Panc1 (cell line): Measurements from ENCODE around the gene GALNTL6. TPM values are rescaled to one million over a fixed set of nuclear protein-coding genes. Genes with fewer than 3 reads are reported as not detected.
"Not testable (repeated sequence)": the region's sequence is repeated elsewhere in the genome, so short reads cannot be mapped to it uniquely, and the experiment has no call there.

Experiments
- ATAC-seq: fragments of 200-7000 bp; cut with Tn5 transposase; 2 replicates; pipeline ENCODE4 v1.9.1; 2020; ENCODE audit warnings: mild to moderate bottlenecking, moderate library complexity
- BruUV-seq: library from RNA; stranded (reverse); fragments of 400-500 nt; replicated peaks from 2 replicates; lab custom pipeline; 2021; lab: Mats Ljungman, UMichigan
- CTCF ChIA-PET: fragments of 300-600 bp; sonication (Branson Sonifier 250); formaldehyde crosslinking; loops from one replicate; lab custom pipeline; 2022; ENCODE audit warnings: antibody characterized with exemption; lab: Charles Lee
- POLR2A ChIA-PET: fragments of 300-600 bp; sonication (Branson Sonifier 250); formaldehyde crosslinking; loops from one replicate; lab custom pipeline; 2022; ENCODE audit warnings: antibody characterized with exemption; lab: Charles Lee
- DNase-seq: peaks from one replicate; pipeline ENCODE4 v3.0.0-alpha.2; 2010; ENCODE audit warnings: low read depth, low spot score
- H3K27ac ChIP-seq: 2 replicates; pipeline ENCODE4 v1.5.1; 2011; ENCODE audit warnings: mild to moderate bottlenecking, low read length, inconsistent platforms
- H3K27me3 ChIP-seq: fragments of 200-500 bp; sonication (Bioruptor generic); 2 replicates; pipeline ENCODE4 v1.6.0; 2014; ENCODE audit warnings: low read length, inconsistent platforms; ENCODE audit not compliant: control insufficient read depth, insufficient read depth
- H3K36me3 ChIP-seq: fragments of 200-500 bp; sonication (Bioruptor generic); 2 replicates; pipeline ENCODE4 v1.5.1; 2014; ENCODE audit warnings: inconsistent platforms, mild to moderate bottlenecking, low read length, moderate library complexity; ENCODE audit not compliant: control insufficient read depth, insufficient read depth
- H3K4me1 ChIP-seq: 2 replicates; pipeline ENCODE4 v1.5.1; 2011; ENCODE audit warnings: inconsistent platforms, mild to moderate bottlenecking, low read length, moderate library complexity; ENCODE audit not compliant: control insufficient read depth, insufficient read depth
- H3K4me3 ChIP-seq, 2 experiments: 2 replicates each; pipeline ENCODE4 v1.5.1; 2011 to 2012; ENCODE audit warnings: low read depth in 2 of 2, low read length in 2 of 2, mild to moderate bottlenecking in 2 of 2, inconsistent platforms in 1 of 2, moderate library complexity in 1 of 2
- H3K9me3 ChIP-seq: fragments of 200-500 bp; sonication (Bioruptor generic); 2 replicates; pipeline ENCODE4 v1.5.1; 2014; ENCODE audit warnings: low read depth, mild to moderate bottlenecking, inconsistent platforms, low read length, moderate library complexity; ENCODE audit not compliant: control insufficient read depth, insufficient read depth
- CTCF ChIP-seq: fragments of 450-650 bp; IDR thresholded peaks from 2 replicates; pipeline ENCODE4 v1.5.1; 2017; ENCODE audit warnings: mild to moderate bottlenecking
- POLR2AphosphoS5 ChIP-seq: IDR thresholded peaks from 2 replicates; pipeline ENCODE4 v1.6.1; 2012; ENCODE audit warnings: mild to moderate bottlenecking, low read depth, low read length, moderate library complexity
- REST ChIP-seq, 2 experiments: IDR thresholded peaks; 2 replicates each; pipeline ENCODE4 v1.6.1; 2011 to 2012; ENCODE audit warnings: low read depth in 2 of 2, control low read depth in 1 of 2, low read length in 1 of 2, mild to moderate bottlenecking in 1 of 2, moderate library complexity in 1 of 2; ENCODE audit not compliant: insufficient read depth in 1 of 2
- SIN3A ChIP-seq: IDR thresholded peaks from 2 replicates; pipeline ENCODE4 v1.6.1; 2012; ENCODE audit warnings: low read depth, mild to moderate bottlenecking, low read length, moderate library complexity, borderline replicate concordance; ENCODE audit not compliant: insufficient read depth
- TCF7L2 ChIP-seq: IDR thresholded peaks from 2 replicates; pipeline ENCODE4 v1.6.1; 2011; ENCODE audit warnings: mild to moderate bottlenecking, low read depth, low read length, inconsistent platforms
- in situ Hi-C: cut with HindIII; loops from 2 replicates; pipeline ENCODE4 v1.10.0; 2016; ENCODE audit warnings: low sequenced_read_pairs, low pct_unique_long_range_greater_than_20kb
- intact Hi-C: fragments of 100-400 bp; cut with micrococcal nuclease; formaldehyde crosslinking; loops from one replicate; pipeline ENCODE4 v1.10.0; 2022; ENCODE audit not compliant: unreplicated experiment
- total RNA-seq: library from RNA; stranded (reverse); gene quantifications from one replicate; pipeline ENCODE4 v1.2.1, GENCODE V29; 2021; ENCODE audit not compliant: unreplicated experiment

GALNTL6 gene
- total RNA-seq, 1 experiment from 2014 or later, result not detected

GRCh38 chr4:172876394-172876793 is 1063.2 kb downstream of the GALNTL6 start:
- no peak for TF ChIP-seq REST (IDR thresholded peaks at IDR 0.05; ENCODE audit: insufficient read depth in 1 of 2, low read depth in 2 of 2, low read length in 1 of 2)
- Histone ChIP-seq H3K27ac (no peak overlapping the region), H3K27me3 (no peaks in the 10 kb centered on the region), H3K9me3 (no peaks in the 10 kb centered on the region), H3K4me3 (no peak overlapping the region), H3K36me3 (no peaks in the 10 kb centered on the region), H3K4me1 (no peaks in the 10 kb centered on the region)
- in situ Hi-C loops (no loop called here), intact Hi-C loops (no loop called here)
- BruUV-seq, result no TSS peak
- ChIA-PET CTCF (no interaction called here), POLR2A (no interaction called here)
- ATAC-seq, result no peak
- no peak for DNase-seq

- Histone ChIP-seq H3K9me3 (no peaks in the 10 kb centered on the region), H3K4me3 (no peak overlapping the region), H3K27ac (no peak overlapping the region), H3K36me3 (no peaks in the 10 kb centered on the region), H3K4me1 (no peaks in the 10 kb centered on the region), H3K27me3 (no peaks in the 10 kb centered on the region)
- intact Hi-C loops (no loop called here), in situ Hi-C loops (no loop called here)
- DNase-seq, result no peak
- TF ChIP-seq POLR2AphosphoS5, result no peak
- TF ChIP-seq REST (IDR thresholded peaks at IDR 0.05; ENCODE audit: insufficient read depth in 1 of 2, low read depth in 2 of 2, low read length in 1 of 2), result no peak
- no peak for TF ChIP-seq SIN3A
- TF ChIP-seq CTCF, result no peak
- no peak for TF ChIP-seq TCF7L2
- no peak for ATAC-seq
- BruUV-seq, result no TSS peak
- ChIA-PET CTCF (no interaction called here), POLR2A (no interaction called here)
Measured at GRCh38 chr4:172881645-172882044, 1068.4 kb downstream of the GALNTL6 start.

- CTCF ChIA-PET, DNase-seq, H3K27ac ChIP-seq, BruUV-seq, H3K9me3 ChIP-seq, H3K27me3 ChIP-seq, in situ Hi-C loops, H3K4me3 ChIP-seq, intact Hi-C loops, H3K36me3 ChIP-seq, ATAC-seq, POLR2A ChIA-PET, H3K4me1 ChIP-seq: not testable (repeated sequence)
Measured at GRCh38 chr4:172887358-172887757, 1074.2 kb downstream of the GALNTL6 start.
